ENCODE results near the gene DNAJC24. TPM values are rescaled to one million over a fixed set of nuclear protein-coding genes. Genes with fewer than 3 reads are reported as not detected.

DNAJC24 gene
- total and polyA plus RNA-seq, 4 donors: 4.9 to 25.4 (median 9.7) TPM

- 92 to 100% methylated on average over 1 of the region's 1 CpG for WGBS, 2 donors
- Histone ChIP-seq H3K27me3 (ENCODE audit: control insufficient read depth in 3 of 3, insufficient read depth in 3 of 3, low read length in 2 of 3) (no peaks in the 10 kb centered on the region), H3K9ac (ENCODE audit: insufficient read depth in 1 of 2, low read length in 2 of 2) (no peak overlapping the region), H3K4me3 (no peak overlapping the region), H3K36me3 (ENCODE audit: control insufficient read depth in 4 of 4, insufficient read depth in 4 of 4, low read length in 4 of 4) (peaks cover 0 to 8% (median 0%) of the 10 kb centered on the region in 4 donors), H3K27ac (ENCODE audit: low read depth in 1 of 2, low read length in 1 of 2) (no peak overlapping the region), H3K9me3 (ENCODE audit: control insufficient read depth in 4 of 4, insufficient read depth in 3 of 4, low read length in 3 of 4) (peaks cover 0 to 1% (median 0%) of the 10 kb centered on the region in 4 donors), H3K4me1 (ENCODE audit: control insufficient read depth in 5 of 5, insufficient read depth in 5 of 5, low read length in 5 of 5) (no peaks in the 10 kb centered on the region)
- no peak for TF ChIP-seq CTCF (IDR thresholded peaks at IDR 0.05; ENCODE audit: control extremely low read depth, extremely low read depth)
- ATAC-seq (ENCODE audit: insufficient read depth, low FRiP score): no peak
- no peak for DNase-seq
Observed at GRCh38 chr11:31383116-31383515, 13.5 kb downstream of the DNAJC24 start.

- TF ChIP-seq CTCF (IDR thresholded peaks at IDR 0.05; ENCODE audit: control extremely low read depth, extremely low read depth): no peak
- no peak for ATAC-seq (ENCODE audit: insufficient read depth, low FRiP score)
Observed at GRCh38 chr11:31387379-31387778, 17.7 kb downstream of the DNAJC24 start.

DNA sequence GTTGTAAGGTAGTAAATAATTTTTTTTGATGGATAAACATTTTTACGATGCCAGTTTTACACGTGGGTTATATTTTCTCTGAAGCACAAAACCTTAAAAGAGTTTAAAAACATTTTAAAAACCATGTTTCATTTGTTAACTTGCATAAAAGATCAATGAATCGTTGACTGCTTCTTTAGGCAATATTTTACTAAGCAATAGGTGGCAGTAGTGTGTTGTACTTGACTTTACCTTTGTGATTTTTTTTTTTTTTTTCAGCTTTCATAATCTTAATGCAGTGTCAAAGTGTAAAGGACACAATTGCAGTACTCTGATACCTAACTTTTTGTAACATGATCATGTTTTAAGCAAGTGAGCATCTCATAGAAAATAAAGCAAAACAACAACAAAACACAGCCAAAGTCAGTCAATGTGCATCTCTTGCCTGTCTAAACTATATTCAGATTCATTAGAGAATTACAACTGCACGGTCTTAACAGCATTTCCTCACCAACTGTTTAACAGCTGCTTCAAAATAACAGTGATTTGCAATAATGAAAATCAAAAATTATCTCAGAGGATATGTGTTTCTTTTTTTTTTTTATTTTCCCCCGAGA, 27.7 kb downstream of the DNAJC24 start:
- peaks cover 0 to 10% (median under 1%) of the 10 kb centered on the region in 4 donors for H3K9me3 ChIP-seq (ENCODE audit: control insufficient read depth in 4 of 4, insufficient read depth in 3 of 4, low read length in 3 of 4)
- peaks cover 0 to 5% (median 1%) of the 10 kb centered on the region in 4 donors for H3K36me3 ChIP-seq (ENCODE audit: control insufficient read depth in 4 of 4, insufficient read depth in 4 of 4, low read length in 4 of 4)
- DNase-seq (peak in 2 of 3 donors; percentile 49 to 61), ATAC-seq (ENCODE audit: insufficient read depth, low FRiP score) (no peak)
- H3K9ac ChIP-seq (ENCODE audit: insufficient read depth in 1 of 2, low read length in 2 of 2): no peak overlapping the region
- no peaks in the 10 kb centered on the region for H3K27me3 ChIP-seq (ENCODE audit: control insufficient read depth in 3 of 3, insufficient read depth in 3 of 3, low read length in 2 of 3)
- H3K27ac ChIP-seq (ENCODE audit: low read depth in 1 of 2, low read length in 1 of 2): no peak overlapping the region
- TF ChIP-seq CTCF (IDR thresholded peaks at IDR 0.05; ENCODE audit: control extremely low read depth, extremely low read depth): no peak
- no peaks in the 10 kb centered on the region for H3K4me1 ChIP-seq (ENCODE audit: control insufficient read depth in 5 of 5, insufficient read depth in 5 of 5, low read length in 5 of 5)
- H3K4me3 ChIP-seq: no peak overlapping the region
- WGBS, 2 donors: 56 to 58% methylated on average over 5 of the region's 5 CpGs

More at GRCh38 chr11:31387379-31387778, 17.7 kb downstream of the DNAJC24 start:
- no peak overlapping the region for H3K4me3 ChIP-seq
- no peaks in the 10 kb centered on the region for H3K4me1 ChIP-seq (ENCODE audit: control insufficient read depth in 5 of 5, insufficient read depth in 5 of 5, low read length in 5 of 5)
- H3K9me3 ChIP-seq (ENCODE audit: control insufficient read depth in 4 of 4, insufficient read depth in 3 of 4, low read length in 3 of 4): peaks cover 0 to 1% (median 0%) of the 10 kb centered on the region in 4 donors
- DNase-seq: no peak
- no peaks in the 10 kb centered on the region for H3K27me3 ChIP-seq (ENCODE audit: control insufficient read depth in 3 of 3, insufficient read depth in 3 of 3, low read length in 2 of 3)
- 93 to 94% methylated on average over 2 of the region's 2 CpGs for WGBS, 2 donors
- peaks cover 0 to 5% (median 0%) of the 10 kb centered on the region in 4 donors for H3K36me3 ChIP-seq (ENCODE audit: control insufficient read depth in 4 of 4, insufficient read depth in 4 of 4, low read length in 4 of 4)
- no peak overlapping the region for H3K27ac ChIP-seq (ENCODE audit: low read depth in 1 of 2, low read length in 1 of 2)
- H3K9ac ChIP-seq (ENCODE audit: insufficient read depth in 1 of 2, low read length in 2 of 2): no peak overlapping the region

DNA sequence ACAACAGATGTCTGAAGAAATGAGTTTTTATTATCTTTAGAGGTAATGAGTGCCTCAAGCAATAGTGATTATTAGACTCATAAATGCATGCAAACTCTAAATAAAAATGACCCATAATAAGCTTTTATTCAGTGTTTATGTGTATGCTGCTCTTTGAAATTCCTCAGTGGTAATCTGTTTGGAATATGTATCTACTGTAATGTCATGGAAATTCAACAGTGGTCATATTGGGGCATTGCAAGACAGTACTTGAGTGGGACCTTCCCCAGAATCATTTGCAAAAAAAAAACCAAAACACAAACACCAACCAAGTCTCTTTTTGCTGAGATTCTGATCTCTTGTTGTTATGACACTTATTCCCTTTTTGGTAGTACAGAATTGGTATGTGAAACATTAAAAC, 35.0 kb downstream of the DNAJC24 start:
- H3K9ac ChIP-seq (ENCODE audit: insufficient read depth in 1 of 2, low read length in 2 of 2): no peak overlapping the region
- H3K36me3 ChIP-seq (ENCODE audit: control insufficient read depth in 4 of 4, insufficient read depth in 4 of 4, low read length in 4 of 4): no peaks in the 10 kb centered on the region
- ATAC-seq (ENCODE audit: insufficient read depth, low FRiP score) (no peak), DNase-seq (no peak)
- H3K4me1 ChIP-seq (ENCODE audit: control insufficient read depth in 5 of 5, insufficient read depth in 5 of 5, low read length in 5 of 5): peaks cover 0 to 1% (median 0%) of the 10 kb centered on the region in 5 donors
- H3K27me3 ChIP-seq (ENCODE audit: control insufficient read depth in 3 of 3, insufficient read depth in 3 of 3, low read length in 2 of 3): no peaks in the 10 kb centered on the region
- no peak overlapping the region for H3K27ac ChIP-seq (ENCODE audit: low read depth in 1 of 2, low read length in 1 of 2)
- no peak overlapping the region for H3K4me3 ChIP-seq
- TF ChIP-seq CTCF (IDR thresholded peaks at IDR 0.05; ENCODE audit: control extremely low read depth, extremely low read depth): no peak
- H3K9me3 ChIP-seq (ENCODE audit: control insufficient read depth in 4 of 4, insufficient read depth in 3 of 4, low read length in 3 of 4): no peaks in the 10 kb centered on the region
